ENCODE results near the gene MAGEA4.

- TF ChIP-seq ZNF10 (tag by site-specific recombination; IDR thresholded peaks at IDR 0.05) (no peak), TCF7L2 (IDR thresholded peaks at IDR 0.05; ENCODE audit: borderline replicate concordance, low read depth, low read length) (no peak), CTCF (tag by site-specific recombination; IDR thresholded peaks at IDR 0.05) (no peak), REST (tag by site-specific recombination; IDR thresholded peaks at IDR 0.05) (no peak), ZNF548 (tag by site-specific recombination; IDR thresholded peaks at IDR 0.05) (no peak), FEZF1 (tag by site-specific recombination; IDR thresholded peaks at IDR 0.05) (no peak), BCL11A (tag by site-specific recombination; IDR thresholded peaks at IDR 0.05; ENCODE audit: low read depth) (no peak), ZNF777 (tag by site-specific recombination; IDR thresholded peaks at IDR 0.05; ENCODE audit: borderline replicate concordance) (no peak), HOXD13 (CRISPR knock-in tag; IDR thresholded peaks at IDR 0.05; ENCODE audit: borderline replicate concordance) (no peak)
These were observed 15.8 kb upstream of the MAGEA4 start for GRCh38 chrX:151896734-151897474.
